SU-DHL-6 (cell line): ENCODE measurements around the gene AGFG1.

ENCODE experiments used
- H2AFZ ChIP-seq: fragments of 200-600 bp; sonication (generic); 2 replicates; pipeline ENCODE4 v1.6.1; 2014; ENCODE audit warnings: low read depth, mild to moderate bottlenecking, moderate library complexity, mixed read lengths, antibody characterized with exemption, low read length; ENCODE audit not compliant: severe bottlenecking
- H3F3A ChIP-seq: fragments of 200-600 bp; shearing (Covaris generic); 2 replicates; pipeline ENCODE4 v1.6.0; 2016; ENCODE audit warnings: antibody characterized with exemption, mild to moderate bottlenecking; ENCODE audit not compliant: insufficient read depth
- H3K27ac ChIP-seq: fragments of 200-600 bp; sonication (generic); 2 replicates; pipeline ENCODE4 v1.5.1; 2016; ENCODE audit warnings: low read depth, mild to moderate bottlenecking, low read length, moderate library complexity, mixed read lengths
- H3K27me3 ChIP-seq: fragments of 200-600 bp; sonication (generic), shearing (Covaris generic); 2 replicates; pipeline ENCODE4 v1.6.0; 2014; ENCODE audit warnings: mild to moderate bottlenecking, low read length
- H3K36me3 ChIP-seq: fragments of 200-600 bp; sonication (generic); 2 replicates; pipeline ENCODE4 v1.6.1; 2014; ENCODE audit warnings: mild to moderate bottlenecking, low read length, mixed read lengths
- H3K4me2 ChIP-seq: fragments of 300-600, 200-600 bp; shearing (Covaris generic), sonication (generic); 2 replicates; pipeline ENCODE4 v1.6.0; 2014; ENCODE audit warnings: low read length, low read depth, mild to moderate bottlenecking; ENCODE audit not compliant: poor library complexity, severe bottlenecking
- H3K4me3 ChIP-seq: fragments of 200-600 bp; sonication (generic); 2 replicates; pipeline ENCODE4 v1.5.1; 2014; ENCODE audit warnings: antibody characterized with exemption, low read length, mild to moderate bottlenecking, mixed read lengths; ENCODE audit not compliant: insufficient read depth, poor library complexity, severe bottlenecking
- H3K79me2 ChIP-seq: fragments of 200-600 bp; sonication (generic); 2 replicates; pipeline ENCODE4 v1.6.1; 2014; ENCODE audit warnings: mild to moderate bottlenecking, low read length, moderate library complexity; ENCODE audit not compliant: insufficient read depth
- H3K9ac ChIP-seq: fragments of 200-600 bp; sonication (generic); 2 replicates; pipeline ENCODE4 v1.7.0; 2014; ENCODE audit warnings: mild to moderate bottlenecking, low read length
- H3K9me2 ChIP-seq: fragments of 200-600 bp; sonication (generic); replicated peaks from 2 replicates; pipeline ENCODE4 v1.6.1; 2014; ENCODE audit warnings: low read length; ENCODE audit not compliant: insufficient read depth
- H3K9me3 ChIP-seq: fragments of 200-600 bp; sonication (generic); 2 replicates; pipeline ENCODE4 v1.6.1; 2014; ENCODE audit warnings: low read length, mixed read lengths; ENCODE audit not compliant: insufficient read depth
- H4K20me1 ChIP-seq: fragments of 200-600 bp; sonication (generic); 2 replicates; pipeline ENCODE4 v1.6.1; 2014; ENCODE audit warnings: low read depth, mild to moderate bottlenecking, antibody characterized with exemption, low read length, moderate library complexity, mixed read lengths
- CTCF ChIP-seq: fragments of 200-600 bp; sonication (generic); IDR thresholded peaks from one replicate; pipeline ENCODE4 v1.5.1; 2017; ENCODE audit warnings: antibody characterized with exemption, mild to moderate bottlenecking, low read length, moderate library complexity; ENCODE audit not compliant: insufficient read depth, poor library complexity, severe bottlenecking
- EZH2phosphoT487 ChIP-seq: fragments of 200-600 bp; sonication (generic), shearing (Covaris generic); conservative IDR thresholded peaks from 2 replicates; pipeline ENCODE4 v1.6.1; 2018; ENCODE audit warnings: mild to moderate bottlenecking, antibody characterized with exemption, low read length, moderate library complexity, mixed read lengths

The AGFG1 gene

DNA sequence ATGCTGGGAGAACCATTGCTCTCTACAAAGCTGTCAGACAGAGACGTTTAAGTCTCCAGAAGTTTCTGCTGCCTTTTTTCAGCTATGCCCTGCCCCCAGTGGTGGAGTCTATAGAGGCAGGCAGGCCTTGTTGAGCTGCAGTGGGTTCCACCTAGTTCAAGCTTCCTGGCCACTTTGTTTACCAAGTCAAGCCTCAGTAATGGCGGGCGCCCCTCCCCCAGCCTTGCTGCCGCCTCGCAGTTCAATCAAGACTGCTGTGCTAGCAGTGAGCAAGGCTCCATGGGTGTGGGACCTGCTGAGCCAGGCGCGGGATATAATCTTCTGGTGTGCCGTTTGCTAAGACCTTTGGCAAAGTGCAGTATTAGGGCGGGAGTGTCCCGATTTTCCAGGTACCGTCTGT is 74.0 kb downstream of the AGFG1 start:
- TF ChIP-seq CTCF (no peak), EZH2phosphoT487 (no peak)
- Histone ChIP-seq H3K27me3 (no peaks in the 10 kb centered on the region), H3K9ac (no peak overlapping the region), H3K9me3 (no peaks in the 10 kb centered on the region), H3K36me3 (peaks cover 3% of the 10 kb centered on the region; the same call in 1 of the 2 replicates), H3K9me2 (no peaks in the 10 kb centered on the region), H3K4me3 (no peak overlapping the region), H3K79me2 (no peaks in the 10 kb centered on the region), H3F3A (no peaks in the 10 kb centered on the region), H4K20me1 (no peaks in the 10 kb centered on the region), H2AFZ (no peak overlapping the region), H3K27ac (no peak overlapping the region), H3K4me2 (no peak overlapping the region)

- no peaks in the 10 kb centered on the region for H4K20me1 ChIP-seq
- H3K9me3 ChIP-seq, result no peaks in the 10 kb centered on the region
- no peak for TF ChIP-seq CTCF
- no peak for TF ChIP-seq EZH2phosphoT487
- no peak overlapping the region for H3K4me3 ChIP-seq
- H3F3A ChIP-seq, result no peaks in the 10 kb centered on the region
- H3K79me2 ChIP-seq, result no peaks in the 10 kb centered on the region
- H3K9ac ChIP-seq, result no peak overlapping the region
- no peak overlapping the region for H3K27ac ChIP-seq
- no peak overlapping the region for H3K4me2 ChIP-seq
- no peak overlapping the region for H2AFZ ChIP-seq
- H3K27me3 ChIP-seq, result no peaks in the 10 kb centered on the region
- H3K9me2 ChIP-seq, result no peaks in the 10 kb centered on the region
- peaks cover 24% of the 10 kb centered on the region; the same call in 1 of the 2 replicates for H3K36me3 ChIP-seq
Measured at GRCh38 chr2:227551836-227552235, 79.9 kb downstream of the AGFG1 start.

DNA sequence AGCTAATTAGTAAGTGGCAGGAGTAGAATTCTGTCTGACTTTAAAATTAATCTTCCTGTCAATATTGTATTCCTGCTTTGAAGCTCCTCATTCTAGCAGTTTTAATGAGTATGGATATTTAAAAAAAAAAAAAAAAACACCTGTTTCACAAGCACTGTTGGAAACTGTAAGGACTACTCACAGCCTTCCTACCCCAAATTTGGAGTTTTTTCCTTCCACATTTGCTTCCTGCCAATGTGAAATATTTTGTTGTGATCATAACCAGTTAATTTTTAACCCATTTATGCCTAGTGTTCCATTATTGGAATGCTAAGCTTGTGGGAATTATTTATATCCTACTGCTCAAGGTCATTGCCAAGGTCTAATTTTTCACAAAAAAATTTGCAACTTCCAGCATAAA is 90.6 kb downstream of the AGFG1 start:
- Histone ChIP-seq H3K9ac (no peak overlapping the region), H3K27ac (no peak overlapping the region), H4K20me1 (no peaks in the 10 kb centered on the region), H2AFZ (no peak overlapping the region), H3K36me3 (no peaks in the 10 kb centered on the region), H3K79me2 (no peaks in the 10 kb centered on the region), H3K27me3 (no peaks in the 10 kb centered on the region), H3K4me3 (no peak overlapping the region), H3K9me2 (no peaks in the 10 kb centered on the region), H3K4me2 (no peak overlapping the region), H3F3A (no peaks in the 10 kb centered on the region), H3K9me3 (no peaks in the 10 kb centered on the region)
- TF ChIP-seq EZH2phosphoT487 (no peak), CTCF (no peak)

GRCh38 chr2:227565080-227565479 is 93.1 kb downstream of the AGFG1 start:
- H3K9ac ChIP-seq, result no peak overlapping the region
- H3K79me2 ChIP-seq, result no peaks in the 10 kb centered on the region
- no peaks in the 10 kb centered on the region for H3F3A ChIP-seq
- no peaks in the 10 kb centered on the region for H4K20me1 ChIP-seq
- H3K9me2 ChIP-seq, result no peaks in the 10 kb centered on the region
- H2AFZ ChIP-seq, result no peak overlapping the region
- TF ChIP-seq EZH2phosphoT487 (no peak), CTCF (no peak)
- H3K36me3 ChIP-seq, result no peaks in the 10 kb centered on the region
- H3K27ac ChIP-seq, result no peak overlapping the region
- no peak overlapping the region for H3K4me3 ChIP-seq
- H3K9me3 ChIP-seq, result no peaks in the 10 kb centered on the region
- H3K4me2 ChIP-seq, result no peak overlapping the region
- H3K27me3 ChIP-seq, result no peaks in the 10 kb centered on the region
